Measurements from ENCODE around the gene ATXN7L1. TPM values are rescaled to one million over a fixed set of nuclear protein-coding genes. Genes with fewer than 3 reads are reported as not detected.

The ATXN7L1 gene
- total and polyA plus RNA-seq, 2 of the 4 experiments (the other 2 are of a cell fraction) = 3.5 to 4.3 TPM

DNA sequence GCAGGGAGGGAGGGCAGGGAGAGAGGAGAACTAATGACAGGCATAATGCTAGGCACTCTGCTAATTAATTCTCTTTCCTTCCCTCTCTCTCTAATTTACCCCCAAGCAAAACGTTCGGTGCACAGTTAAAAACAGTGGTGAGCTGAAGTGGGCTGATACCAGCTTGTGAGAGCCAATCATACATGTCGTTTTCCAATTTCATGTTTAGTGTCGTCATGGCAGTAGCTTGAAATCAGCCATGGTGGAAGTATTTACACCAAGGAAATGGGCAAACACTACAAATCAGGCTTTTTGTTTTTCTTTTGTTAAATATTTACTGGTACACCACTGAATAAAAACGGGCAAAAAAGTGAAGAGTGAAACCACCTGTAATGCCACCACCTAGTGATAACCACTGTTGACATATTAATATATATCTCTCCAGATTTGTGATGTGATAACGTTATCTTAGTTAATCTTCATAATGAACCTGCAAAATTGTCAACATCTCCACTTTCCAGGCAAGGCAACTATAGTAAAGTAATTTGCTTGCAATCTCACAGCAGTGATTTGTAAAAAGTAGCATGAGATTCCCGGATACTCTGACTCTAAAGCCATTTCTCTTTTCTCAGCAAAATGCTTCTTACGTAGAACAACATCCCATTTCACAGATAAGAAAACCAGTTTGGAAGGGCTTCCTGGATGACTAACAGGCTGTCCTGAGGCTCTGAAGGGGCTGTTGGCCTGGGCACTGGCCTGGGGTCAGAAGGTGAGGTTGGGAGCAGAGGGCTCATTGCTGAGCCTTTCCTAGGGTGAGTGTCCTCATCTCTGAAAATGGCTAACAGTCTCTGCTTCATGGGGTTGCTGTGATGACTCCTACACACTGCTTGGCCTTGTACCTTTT, 83.7 kb downstream of the ATXN7L1 start:
- Histone ChIP-seq H2AFZ (replicated peaks; ENCODE audit: low read length, poor library complexity) (no peak overlapping the region), H3K4me1 (ENCODE audit: control insufficient read depth, insufficient read depth, low read length) (peaks cover 18% of the 10 kb centered on the region), H3K9me1 (ENCODE audit: insufficient read depth, low read length) (peaks cover 21% of the 10 kb centered on the region), H3K27ac (ENCODE audit: insufficient read depth, low read length) (no peak overlapping the region), H3K36me3 (ENCODE audit: control insufficient read depth, insufficient read depth, low read length) (peaks cover 8% of the 10 kb centered on the region; the same call in 1 of the 2 replicates), H3K14ac (replicated peaks; ENCODE audit: low read depth, low read length) (no peak overlapping the region), H2BK120ac (ENCODE audit: low read depth, low read length) (no peak overlapping the region), H3K27me3 (ENCODE audit: control insufficient read depth, insufficient read depth, low read length) (no peaks in the 10 kb centered on the region), H2AK9ac (replicated peaks; ENCODE audit: low read depth, low read length, poor library complexity) (no peak overlapping the region), H3K79me1 (ENCODE audit: low read depth in 1 of 2, low read length in 2 of 2) (peaks cover 0 to 38% of the 10 kb centered on the region in 2 experiments; a peak in 3 of 4 replicates), H2BK5ac (ENCODE audit: low read depth, low read length, poor library complexity, severe bottlenecking) (no peak overlapping the region), H3K9ac (ENCODE audit: low read depth, low read length) (no peak overlapping the region), H3K18ac (ENCODE audit: low read depth, low read length) (no peak overlapping the region), H4K5ac (ENCODE audit: low read depth, low read length) (no peak overlapping the region), H4K20me1 (ENCODE audit: insufficient read depth, low read length) (peaks cover 4% of the 10 kb centered on the region; the same call in 1 of the 2 replicates), H3K23ac (ENCODE audit: low read depth, low read length) (no peak overlapping the region), H3K4ac (ENCODE audit: low read depth, low read length) (0 out of 2 replicates have a peak overlapping the region, but pooled peaks have one; percentile 24), H3K4me3 (ENCODE audit: insufficient read depth, low read depth, low read length) (no peak overlapping the region), H2AK5ac (ENCODE audit: low read depth, low read length) (no peak overlapping the region), H3K4me2 (ENCODE audit: low read depth, low read length) (no peak overlapping the region), H2BK20ac (ENCODE audit: low read depth, low read length) (no peak overlapping the region; the same call in none of the 2 replicates), H4K8ac (ENCODE audit: low read depth in 2 of 2, low read length in 2 of 2) (no peak overlapping the region), H2BK15ac (ENCODE audit: low read depth, low read length) (no peak overlapping the region), H3K9me3 (ENCODE audit: control insufficient read depth, insufficient read depth, low read length) (no peaks in the 10 kb centered on the region), H3K56ac (ENCODE audit: extremely low read depth, insufficient read depth, low read length) (no peak overlapping the region), H4K91ac (ENCODE audit: insufficient read depth, low read depth, low read length) (no peak overlapping the region)
- intact Hi-C loops (cut with micrococcal nuclease) (no loop called here), dilution Hi-C loops (cut with HindIII; ENCODE audit: low sequenced_read_pairs, unreplicated experiment) (no loop called here), in situ Hi-C loops (cut with MboI; ENCODE audit: low sequenced_read_pairs) (no loop called here)
- ChIA-PET POLR2A (ENCODE audit: unreplicated experiment) (no interaction called here), CTCF (no interaction called here)
- no peak for DNase-seq
- no peak for ATAC-seq (ENCODE audit: low read depth)
- 100% methylated on average over 1 of the region's 8 CpGs; no CpG with 5 or more reads in 1 of the 2 experiments for WGBS, 2 experiments (ENCODE audit: extremely low coverage in 2 of 2, insufficient read length in 1 of 2)
- BruUV-seq (replicated peaks) = no TSS peak
- no peak for TF ChIP-seq RCOR1 (IDR thresholded peaks at IDR 0.05; ENCODE audit: insufficient replicate concordance, low read length)
- no peak for TF ChIP-seq MXI1 (IDR thresholded peaks at IDR 0.05; ENCODE audit: borderline replicate concordance, low read depth, low read length)
- no peak for TF ChIP-seq ELK1 (IDR thresholded peaks at IDR 0.05; ENCODE audit: borderline replicate concordance, low read depth, low read length)
- TF ChIP-seq CTCF (conservative IDR thresholded peaks at IDR 0.05; ENCODE audit: low read depth, low read length) = no peak
- TF ChIP-seq BHLHE40 (IDR thresholded peaks at IDR 0.05; ENCODE audit: low read depth, low read length) = no peak
- no peak for TF ChIP-seq RFX5 (IDR thresholded peaks at IDR 0.05; ENCODE audit: low read depth, low read length)
- no peak for TF ChIP-seq MAFK (IDR thresholded peaks at IDR 0.05; ENCODE audit: low read depth, low read length)
- TF ChIP-seq CEBPB (IDR thresholded peaks at IDR 0.05; ENCODE audit: low read depth, low read length) = no peak
- no peak for TF ChIP-seq FOS (IDR thresholded peaks at IDR 0.05; ENCODE audit: low read depth, low read length)
- no peak for TF ChIP-seq SMC3 (IDR thresholded peaks at IDR 0.05; ENCODE audit: low read depth, low read length)
- no peak for TF ChIP-seq USF2 (IDR thresholded peaks at IDR 0.05; ENCODE audit: low read depth, low read length)
- TF ChIP-seq MAZ (IDR thresholded peaks at IDR 0.05; ENCODE audit: borderline replicate concordance, low read depth, low read length) = no peak
- TF ChIP-seq POLR2A (IDR thresholded peaks at IDR 0.05; ENCODE audit: low read depth, low read length) = no peak
- no peak for TF ChIP-seq NFE2L2 (IDR thresholded peaks at IDR 0.05; ENCODE audit: low read depth, low read length)

All from IMR-90 (cell line).